GM18499 (cell line): Measurements from ENCODE around the gene AOPEP.

Source experiments
- ATAC-seq: cut with Tn5 transposase; IDR thresholded peaks from one replicate; pipeline ENCODE4 v1.9.1; 2021; ENCODE audit warnings: moderate number of reproducible peaks; ENCODE audit not compliant: insufficient read depth, unreplicated experiment

AOPEP gene

GRCh38 chr9:95095641-95096355, 369.3 kb downstream of the AOPEP start:
- no peak for ATAC-seq

GRCh38 chr9:95096381-95096780, 369.9 kb downstream of the AOPEP start:
- ATAC-seq: no peak

- no peak for ATAC-seq
These were observed 370.3 kb downstream of the AOPEP start for GRCh38 chr9:95096807-95097206.

GRCh38 chr9:95097279-95097678, 370.8 kb downstream of the AOPEP start:
- no peak for ATAC-seq

GRCh38 chr9:95098391-95098921, 372.0 kb downstream of the AOPEP start:
- ATAC-seq: no peak

GRCh38 chr9:95099321-95100070, 373.0 kb downstream of the AOPEP start:
- ATAC-seq: no peak

- no peak for ATAC-seq
These were observed 373.6 kb downstream of the AOPEP start for GRCh38 chr9:95100071-95100627.

GRCh38 chr9:95101326-95101725, 374.8 kb downstream of the AOPEP start:
- no peak for ATAC-seq

GRCh38 chr9:95102001-95102433, 375.5 kb downstream of the AOPEP start:
- no peak for ATAC-seq

- no peak for ATAC-seq
These were observed 376.1 kb downstream of the AOPEP start for GRCh38 chr9:95102572-95102971.

- no peak for ATAC-seq
These were observed 376.8 kb downstream of the AOPEP start for GRCh38 chr9:95103281-95103771.

- no peak for ATAC-seq
These were observed 377.5 kb downstream of the AOPEP start for GRCh38 chr9:95103871-95104580.

GRCh38 chr9:95104581-95104960, 378.1 kb downstream of the AOPEP start:
- no peak for ATAC-seq

GRCh38 chr9:95104980-95105379, 378.5 kb downstream of the AOPEP start:
- no peak for ATAC-seq

GRCh38 chr9:95105519-95106287, 379.2 kb downstream of the AOPEP start:
- ATAC-seq: no peak

- no peak for ATAC-seq
These were observed 380.7 kb downstream of the AOPEP start for GRCh38 chr9:95107001-95107749.

GRCh38 chr9:95107976-95108375, 381.5 kb downstream of the AOPEP start:
- no peak for ATAC-seq

GRCh38 chr9:95108777-95109176, 382.3 kb downstream of the AOPEP start:
- ATAC-seq: no peak

- ATAC-seq: no peak
These were observed 383.0 kb downstream of the AOPEP start for GRCh38 chr9:95109456-95109855.
